GM12878 (cell line): ENCODE measurements around the gene ARMH1. TPM values are rescaled to one million over a fixed set of nuclear protein-coding genes. Genes with fewer than 3 reads are reported as not detected.

Experiments used
- ASH2L ChIP-seq: fragments of 300-600, 200-600 bp; sonication (generic); IDR thresholded peaks from 2 replicates; pipeline ENCODE4 v1.6.1; 2017; ENCODE audit warnings: low read depth, mild to moderate bottlenecking, borderline replicate concordance
- BRCA1 ChIP-seq: IDR thresholded peaks from 2 replicates; pipeline ENCODE4 v1.6.1; 2011; ENCODE audit warnings: low read depth, low read length, improper control_type of control experiment
- CBFB ChIP-seq: IDR thresholded peaks from 2 replicates; pipeline ENCODE4 v1.6.1; 2016; ENCODE audit warnings: antibody characterized with exemption, low read depth
- EGR1 ChIP-seq, 2 experiments: IDR thresholded peaks; 1 replicate in 1 of 2; 2 replicates in 1 of 2; pipeline ENCODE4 v1.6.1; 2011 to 2012; ENCODE audit warnings: low read depth in 2 of 2, low read length in 2 of 2, borderline replicate concordance in 1 of 2, mild to moderate bottlenecking in 1 of 2, moderate library complexity in 1 of 2
- EP300 ChIP-seq, 2 experiments: fragments of 150-350 bp in 1 of 2; IDR thresholded peaks; 2 replicates each; pipeline ENCODE4 v1.6.1; 2011 to 2012; ENCODE audit warnings: low read depth in 2 of 2, low read length in 2 of 2, borderline replicate concordance in 1 of 2, improper control_type of control experiment in 1 of 2, inconsistent platforms in 1 of 2; ENCODE audit not compliant: control insufficient read depth in 1 of 2
- FOXK2 ChIP-seq: fragments of 450-650 bp; IDR thresholded peaks from 2 replicates; pipeline ENCODE4 v1.6.1; 2017; ENCODE audit warnings: mild to moderate bottlenecking, moderate library complexity
- HDAC2 ChIP-seq: fragments of 200-600 bp; sonication (generic); IDR thresholded peaks from 2 replicates; pipeline ENCODE4 v1.6.1; 2017
- JUNB ChIP-seq: IDR thresholded peaks from 2 replicates; pipeline ENCODE4 v1.6.1; 2016; ENCODE audit warnings: antibody characterized with exemption, mild to moderate bottlenecking
- KLF5 ChIP-seq: fragments of 450-650 bp; IDR thresholded peaks from 2 replicates; pipeline ENCODE4 v1.6.1; 2014; ENCODE audit warnings: mild to moderate bottlenecking; ENCODE audit not compliant: partially characterized antibody
- LARP7 ChIP-seq: fragments of 450-650 bp; IDR thresholded peaks from 2 replicates; pipeline ENCODE4 v1.6.1; 2017; ENCODE audit warnings: mild to moderate bottlenecking
- NBN ChIP-seq: fragments of 450-650 bp; IDR thresholded peaks from 2 replicates; pipeline ENCODE4 v1.6.1; 2016
- POLR2A ChIP-seq: IDR thresholded peaks from 2 replicates; pipeline ENCODE4 v1.6.1; 2011; ENCODE audit warnings: low read depth, mild to moderate bottlenecking, low read length
- RFX5 ChIP-seq: IDR thresholded peaks from 2 replicates; pipeline ENCODE4 v1.6.1; 2011; ENCODE audit warnings: low read depth, low read length, improper control_type of control experiment
- SIX5 ChIP-seq: IDR thresholded peaks from 2 replicates; pipeline ENCODE4 v1.6.1; 2011; ENCODE audit warnings: mild to moderate bottlenecking, low read depth, low read length, moderate library complexity; ENCODE audit not compliant: severe bottlenecking
- SREBF2 ChIP-seq: IDR thresholded peaks from 2 replicates; pipeline ENCODE4 v1.6.1; 2012; ENCODE audit warnings: mild to moderate bottlenecking, low read length
- STAT1 ChIP-seq: fragments of 450-650 bp; conservative IDR thresholded peaks from 2 replicates; pipeline ENCODE4 v1.6.1; 2014; ENCODE audit warnings: antibody characterized with exemption, mild to moderate bottlenecking
- SUZ12 ChIP-seq: fragments of 200-600 bp; sonication (generic); IDR thresholded peaks from one replicate; pipeline ENCODE4 v1.6.1; 2018; ENCODE audit warnings: antibody characterized with exemption, mild to moderate bottlenecking; ENCODE audit not compliant: unreplicated experiment
- TAF1 ChIP-seq: IDR thresholded peaks from 2 replicates; pipeline ENCODE4 v1.6.1; 2011; ENCODE audit warnings: mild to moderate bottlenecking, low read depth, low read length, borderline replicate concordance
- TBL1XR1 ChIP-seq: IDR thresholded peaks from 2 replicates; pipeline ENCODE4 v1.6.1; 2012; ENCODE audit warnings: low read depth, low read length, improper control_type of control experiment
- TCF12 ChIP-seq: IDR thresholded peaks from 2 replicates; pipeline ENCODE4 v1.6.1; 2011; ENCODE audit warnings: low read depth, mild to moderate bottlenecking, low read length
- ZNF207 ChIP-seq: fragments of 450-650 bp; IDR thresholded peaks from 2 replicates; pipeline ENCODE4 v1.6.1; 2014; ENCODE audit warnings: antibody characterized with exemption, mild to moderate bottlenecking, borderline replicate concordance
- ZNF217 ChIP-seq: fragments of 450-650 bp; IDR thresholded peaks from 2 replicates; pipeline ENCODE4 v1.6.1; 2017; ENCODE audit warnings: antibody characterized with exemption, mild to moderate bottlenecking
- polyA plus RNA-seq, 11 experiments: library from polyadenylated mRNA; depleted of rRNA in 4 of 11; unstranded in 6 of 11; stranded (reverse) in 5 of 11; fragments of >200 nt; fragmentation: Nextera tagmentation in 4 of 11; fragmentation: Illumina TruSeq in 1 of 11; extraction: Ambion mirVana in 4 of 11; extraction: Trizol in 1 of 11; gene quantifications; 1 replicate in 1 of 11; 2 replicates in 10 of 11; pipeline versions ENCODE4 v1.2.1 to v1.2.3, GENCODE V29; 2011 to 2016; ENCODE audit warnings: inconsistent platforms in 2 of 11, missing spikeins in 2 of 11, low read depth in 1 of 11
- total RNA-seq, 4 experiments: library from RNA; depleted of rRNA in 3 of 4; stranded (reverse); fragments of >200 nt in 3 of 4; fragmentation: Illumina TruSeq in 1 of 4; extraction: Trizol in 1 of 4; gene quantifications; 2 replicates each; pipeline versions ENCODE4 v1.2.1 to v1.2.3, GENCODE V29; 2013 to 2021
- TF ChIP-seq, protein P1 (sequence below): fragments of 450-650 bp; IDR thresholded peaks from 2 replicates; pipeline ENCODE4 v1.6.1; 2014; ENCODE audit warnings: mild to moderate bottlenecking
- TF ChIP-seq, protein P2 (sequence below): IDR thresholded peaks from 2 replicates; pipeline ENCODE4 v1.6.1; 2011; ENCODE audit warnings: mild to moderate bottlenecking, low read depth, low read length, moderate library complexity; ENCODE audit not compliant: insufficient replicate concordance
- TF ChIP-seq, protein P3 (sequence below): IDR thresholded peaks from 2 replicates; pipeline ENCODE4 v1.6.1; 2012; ENCODE audit warnings: low read length, inconsistent platforms

The ARMH1 gene
- total and polyA plus RNA-seq, 10 of the 15 experiments (the other 5 are each of a cell fraction or from before 2014, with no cell fraction given): 0.93 to 43.9 (median 8.2) TPM

DNA sequence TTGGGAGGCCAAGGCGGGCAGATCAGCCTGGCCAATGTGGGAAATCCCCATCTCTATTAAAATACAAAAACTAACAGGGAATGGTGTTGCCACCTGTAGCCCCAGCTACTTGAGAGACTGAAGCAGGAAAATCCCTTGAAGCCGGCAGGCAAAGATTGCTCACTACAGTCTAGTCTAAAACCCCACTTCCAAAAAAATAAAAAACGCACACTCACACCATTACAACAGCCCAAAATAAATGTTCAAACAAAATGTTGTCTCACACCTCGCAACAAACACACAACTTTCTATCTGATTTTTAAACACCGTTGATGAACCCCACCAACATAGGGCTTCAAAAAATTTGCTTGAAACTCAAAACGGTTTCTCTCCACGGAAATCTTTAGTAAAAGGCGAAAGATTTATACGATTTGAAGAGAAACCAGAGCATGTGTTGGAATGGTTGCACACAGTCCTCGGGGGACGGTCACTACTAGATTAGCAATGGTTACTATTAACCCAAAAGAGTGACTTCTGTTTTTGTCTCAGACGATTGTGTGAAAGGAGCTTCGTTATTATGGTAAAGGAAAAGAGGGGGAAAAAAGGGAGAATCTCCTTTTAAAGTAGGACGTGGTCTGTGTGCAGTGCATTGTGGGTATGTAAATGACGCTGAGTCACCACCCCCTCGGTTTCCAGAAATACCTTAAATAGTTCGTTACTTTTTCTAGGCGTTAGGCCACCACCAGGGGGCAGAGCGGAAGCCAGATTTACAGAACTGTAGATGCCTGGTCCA, 56.4 kb downstream of the ARMH1 start, which contains the start of gene RNU5D-1 (continued):
- TF ChIP-seq, protein P1, sequence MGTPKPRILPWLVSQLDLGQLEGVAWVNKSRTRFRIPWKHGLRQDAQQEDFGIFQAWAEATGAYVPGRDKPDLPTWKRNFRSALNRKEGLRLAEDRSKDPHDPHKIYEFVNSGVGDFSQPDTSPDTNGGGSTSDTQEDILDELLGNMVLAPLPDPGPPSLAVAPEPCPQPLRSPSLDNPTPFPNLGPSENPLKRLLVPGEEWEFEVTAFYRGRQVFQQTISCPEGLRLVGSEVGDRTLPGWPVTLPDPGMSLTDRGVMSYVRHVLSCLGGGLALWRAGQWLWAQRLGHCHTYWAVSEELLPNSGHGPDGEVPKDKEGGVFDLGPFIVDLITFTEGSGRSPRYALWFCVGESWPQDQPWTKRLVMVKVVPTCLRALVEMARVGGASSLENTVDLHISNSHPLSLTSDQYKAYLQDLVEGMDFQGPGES: no peak
- TF ChIP-seq BRCA1 (no peak), TAF1 (peak; percentile 25; the same call in 1 of the 2 replicates), POLR2A (peak; percentile 96), FOXK2 (peak; percentile 59; the same call in 1 of the 2 replicates), TCF12 (peak; percentile 37), JUNB (peak; percentile 66), HDAC2 (no peak), RFX5 (no peak), LARP7 (peak; percentile 52; the same call in 1 of the 2 replicates), EGR1 (IDR thresholded peaks at IDR 0.05; ENCODE audit: borderline replicate concordance in 1 of 2, low read depth in 2 of 2, low read length in 2 of 2) (peak in 1 of 2 experiments; percentile 82; a peak in 2 of 3 replicates), ZNF207 (peak; percentile 82; the same call in 1 of the 2 replicates), SIX5 (no peak), ZNF217 (no peak), EP300 (IDR thresholded peaks at IDR 0.05; ENCODE audit: borderline replicate concordance in 1 of 2, control insufficient read depth in 1 of 2, low read depth in 2 of 2, low read length in 2 of 2) (peak in 1 of 2 experiments; percentile 44; a peak in 1 of 4 replicates), STAT1 (no peak), SUZ12 (no peak), TBL1XR1 (peak; percentile 39; the same call in 1 of the 2 replicates), SREBF2 (no peak), ASH2L (0 out of 2 replicates have a peak, but pooled peaks have one; percentile 32), KLF5 (peak; percentile 89), NBN (peak; percentile 100), CBFB (peak; percentile 100)
- TF ChIP-seq, protein P2, sequence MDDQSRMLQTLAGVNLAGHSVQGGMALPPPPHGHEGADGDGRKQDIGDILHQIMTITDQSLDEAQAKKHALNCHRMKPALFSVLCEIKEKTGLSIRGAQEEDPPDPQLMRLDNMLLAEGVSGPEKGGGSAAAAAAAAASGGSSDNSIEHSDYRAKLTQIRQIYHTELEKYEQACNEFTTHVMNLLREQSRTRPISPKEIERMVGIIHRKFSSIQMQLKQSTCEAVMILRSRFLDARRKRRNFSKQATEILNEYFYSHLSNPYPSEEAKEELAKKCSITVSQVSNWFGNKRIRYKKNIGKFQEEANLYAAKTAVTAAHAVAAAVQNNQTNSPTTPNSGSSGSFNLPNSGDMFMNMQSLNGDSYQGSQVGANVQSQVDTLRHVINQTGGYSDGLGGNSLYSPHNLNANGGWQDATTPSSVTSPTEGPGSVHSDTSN: no peak
- TF ChIP-seq, protein P3, sequence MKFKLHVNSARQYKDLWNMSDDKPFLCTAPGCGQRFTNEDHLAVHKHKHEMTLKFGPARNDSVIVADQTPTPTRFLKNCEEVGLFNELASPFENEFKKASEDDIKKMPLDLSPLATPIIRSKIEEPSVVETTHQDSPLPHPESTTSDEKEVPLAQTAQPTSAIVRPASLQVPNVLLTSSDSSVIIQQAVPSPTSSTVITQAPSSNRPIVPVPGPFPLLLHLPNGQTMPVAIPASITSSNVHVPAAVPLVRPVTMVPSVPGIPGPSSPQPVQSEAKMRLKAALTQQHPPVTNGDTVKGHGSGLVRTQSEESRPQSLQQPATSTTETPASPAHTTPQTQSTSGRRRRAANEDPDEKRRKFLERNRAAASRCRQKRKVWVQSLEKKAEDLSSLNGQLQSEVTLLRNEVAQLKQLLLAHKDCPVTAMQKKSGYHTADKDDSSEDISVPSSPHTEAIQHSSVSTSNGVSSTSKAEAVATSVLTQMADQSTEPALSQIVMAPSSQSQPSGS: peak; percentile 99
